Body of pancreas (tissue), 4 donors: ENCODE results near the gene AQP5. TPM values are rescaled to one million over a fixed set of nuclear protein-coding genes. Genes with fewer than 3 reads are reported as not detected.

ENCODE experiments used
- ATAC-seq: fragments of 150-250 bp; one replicate; pipeline ENCODE4 v1.9.1; 2016
- DNase-seq, 4 donors: peaks; one replicate each; pipeline ENCODE4 v3.0.0-alpha.2; 2019
- H3K27ac ChIP-seq, 4 donors: fragments of 200-600 bp; sonication (generic); 1 replicate in 3 of 4; 2 replicates in 1 of 4; pipeline versions ENCODE4 v1.5.1 to v1.6.1; 2016 to 2019; ENCODE audit warnings: mild to moderate bottlenecking in 1 of 4, mixed read lengths in 1 of 4, moderate library complexity in 1 of 4
- H3K27me3 ChIP-seq, 2 donors: fragments of 200-600 bp; sonication (generic); one replicate each; pipeline ENCODE4 v1.6.0; 2016; ENCODE audit warnings: mild to moderate bottlenecking in 1 of 2
- H3K36me3 ChIP-seq, 2 donors: fragments of 200-600 bp; sonication (generic); replicated peaks in 1 of 2; 2 replicates each; pipeline ENCODE4 v1.5.1; 2016; ENCODE audit warnings: low read depth in 2 of 2; ENCODE audit not compliant: insufficient read depth in 1 of 2
- H3K4me1 ChIP-seq: fragments of 200-600 bp; sonication (generic); one replicate; pipeline ENCODE4 v1.6.0; 2016
- H3K4me3 ChIP-seq, 2 donors: fragments of 200-600 bp; sonication (generic); 1 replicate in 1 of 2; 2 replicates in 1 of 2; pipeline ENCODE4 v1.5.1; 2016 to 2019
- H3K9me3 ChIP-seq, 3 donors: fragments of 200-600 bp; sonication (generic); 1 replicate in 2 of 3; 2 replicates in 1 of 3; pipeline ENCODE4 v1.5.1; 2016
- POLR2A ChIP-seq, 3 donors: fragments of 450-650 bp; IDR thresholded peaks; one replicate each; pipeline ENCODE4 v1.6.1; 2016; ENCODE audit warnings: antibody characterized with exemption in 3 of 3, mild to moderate bottlenecking in 2 of 3
- WGBS, 2 donors: methylation state at CpG; one replicate each; pipeline ENCODE4 v1.1.5; 2017; 5-methylcytosine and 5-hydroxymethylcytosine counted together
- intact Hi-C: fragments of 100-400 bp; cut with DNase I; formaldehyde crosslinking; loops from one replicate; pipeline ENCODE4 v1.15.1; 2023
- total RNA-seq, 2 donors: library from RNA; depleted of rRNA; stranded (reverse); fragments of >200 nt; gene quantifications; one replicate each; pipeline ENCODE4 v1.1.0, GENCODE V29; 2016
- TF ChIP-seq, protein P1 (sequence below), 7 experiments: fragments of 450-650 bp in 4 of 7; fragments of 200-600 bp in 3 of 7; sonication (generic) in 3 of 7; IDR thresholded peaks; one replicate each; pipeline ENCODE4 v1.5.1; 2016 to 2019; ENCODE audit warnings: antibody characterized with exemption in 7 of 7

The AQP5 gene
- total RNA-seq, 2 donors from 2014 or later = 1.3 to 2.1 TPM

DNA sequence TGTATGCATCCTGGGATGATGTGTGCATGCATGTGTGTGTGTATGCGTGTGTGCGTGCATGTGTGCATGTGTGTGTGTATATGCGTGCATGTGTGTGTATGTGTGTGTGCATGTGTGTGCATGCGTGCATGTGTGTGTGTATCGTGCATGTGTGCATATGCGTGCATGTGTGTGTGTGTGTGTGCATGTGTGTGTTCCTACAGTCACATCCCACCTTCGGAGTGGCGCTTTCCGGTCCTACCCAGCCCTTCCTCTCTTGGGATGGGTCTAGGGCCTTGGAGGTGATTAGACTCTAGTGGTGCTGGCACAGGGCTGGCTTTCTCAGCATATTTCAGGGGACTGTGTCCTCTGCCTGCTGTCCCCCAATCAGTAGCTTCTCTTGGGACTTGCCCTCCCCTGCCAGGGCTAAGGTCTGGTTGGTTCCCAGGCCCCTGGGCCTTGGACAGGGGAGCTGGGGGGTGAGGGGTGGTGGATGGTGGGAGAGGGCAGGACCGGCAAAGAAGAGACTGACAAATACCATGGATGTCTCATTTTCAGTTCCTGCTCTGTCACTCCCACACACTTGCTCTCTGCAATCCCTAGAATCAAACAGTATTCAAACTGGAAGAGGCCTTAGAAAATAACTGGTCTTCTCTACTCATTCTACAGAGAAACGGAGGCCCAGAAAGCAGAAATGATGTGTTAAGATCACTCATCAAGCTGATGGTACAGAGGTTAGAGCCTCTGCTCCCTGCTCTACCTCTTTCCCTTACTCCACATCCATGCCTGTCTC is 36.1 kb upstream of the AQP5 start:
- Histone ChIP-seq H3K27me3 (no peaks in the 10 kb centered on the region), H3K27ac (no peak overlapping the region), H3K36me3 (no peaks in the 10 kb centered on the region), H3K4me3 (no peak overlapping the region), H3K4me1 (peaks cover 10% of the 10 kb centered on the region), H3K9me3 (no peaks in the 10 kb centered on the region)
- intact Hi-C loops = no loop called here
- ATAC-seq = no peak
- 79 to 90% methylated on average over 10 to 11 of the region's 11 CpGs for WGBS, 2 donors
- TF ChIP-seq, protein P1, sequence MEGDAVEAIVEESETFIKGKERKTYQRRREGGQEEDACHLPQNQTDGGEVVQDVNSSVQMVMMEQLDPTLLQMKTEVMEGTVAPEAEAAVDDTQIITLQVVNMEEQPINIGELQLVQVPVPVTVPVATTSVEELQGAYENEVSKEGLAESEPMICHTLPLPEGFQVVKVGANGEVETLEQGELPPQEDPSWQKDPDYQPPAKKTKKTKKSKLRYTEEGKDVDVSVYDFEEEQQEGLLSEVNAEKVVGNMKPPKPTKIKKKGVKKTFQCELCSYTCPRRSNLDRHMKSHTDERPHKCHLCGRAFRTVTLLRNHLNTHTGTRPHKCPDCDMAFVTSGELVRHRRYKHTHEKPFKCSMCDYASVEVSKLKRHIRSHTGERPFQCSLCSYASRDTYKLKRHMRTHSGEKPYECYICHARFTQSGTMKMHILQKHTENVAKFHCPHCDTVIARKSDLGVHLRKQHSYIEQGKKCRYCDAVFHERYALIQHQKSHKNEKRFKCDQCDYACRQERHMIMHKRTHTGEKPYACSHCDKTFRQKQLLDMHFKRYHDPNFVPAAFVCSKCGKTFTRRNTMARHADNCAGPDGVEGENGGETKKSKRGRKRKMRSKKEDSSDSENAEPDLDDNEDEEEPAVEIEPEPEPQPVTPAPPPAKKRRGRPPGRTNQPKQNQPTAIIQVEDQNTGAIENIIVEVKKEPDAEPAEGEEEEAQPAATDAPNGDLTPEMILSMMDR (IDR thresholded peaks at IDR 0.05) = no peak
- no peak for TF ChIP-seq POLR2A (IDR thresholded peaks at IDR 0.05)
- no peak for DNase-seq

GRCh38 chr12:49928471-49928870 is 33.2 kb upstream of the AQP5 start:
- intact Hi-C loops = no loop called here
- H3K9me3 ChIP-seq = no peaks in the 10 kb centered on the region
- no peak overlapping the region for H3K4me3 ChIP-seq
- no peak for TF ChIP-seq POLR2A (IDR thresholded peaks at IDR 0.05)
- TF ChIP-seq, protein P1 (IDR thresholded peaks at IDR 0.05) = no peak
- no peak for ATAC-seq
- H3K4me1 ChIP-seq = no peaks in the 10 kb centered on the region
- H3K36me3 ChIP-seq = no peaks in the 10 kb centered on the region
- WGBS, 2 donors = 88 to 92% methylated on average over 6 of the region's 6 CpGs
- H3K27me3 ChIP-seq = no peaks in the 10 kb centered on the region
- no peak overlapping the region for H3K27ac ChIP-seq
- no peak for DNase-seq

DNA sequence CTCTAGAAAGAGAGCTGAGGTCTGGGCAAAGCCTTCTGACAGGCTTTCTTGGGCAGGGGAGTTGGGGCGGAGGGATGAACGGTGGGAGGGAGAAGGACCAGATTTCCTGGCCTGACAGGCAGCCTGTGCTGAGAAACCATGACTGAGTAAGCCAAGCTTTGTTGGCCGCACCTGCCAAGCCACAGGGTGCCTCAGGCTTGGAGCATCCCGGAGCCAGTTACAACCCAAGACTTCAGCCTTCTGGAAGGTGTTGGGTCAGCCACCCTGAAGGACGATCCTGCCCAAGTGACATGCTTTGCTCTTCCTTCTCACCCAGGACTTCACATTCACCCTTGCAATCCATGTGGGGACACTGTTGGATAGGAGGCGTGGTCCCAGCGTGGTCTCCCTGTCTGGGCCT is 32.1 kb upstream of the AQP5 start:
- whole genome bisulfite sequencing, 2 donors = 78 to 79% methylated on average over 6 to 7 of the region's 7 CpGs

GRCh38 chr12:49930515-49931288 is 31.0 kb upstream of the AQP5 start:
- 49 to 70% methylated on average over 3 of the region's 3 CpGs for WGBS, 2 donors
- Histone ChIP-seq H3K36me3 (no peaks in the 10 kb centered on the region), H3K4me3 (no peak overlapping the region), H3K27me3 (no peaks in the 10 kb centered on the region), H3K27ac (no peak overlapping the region), H3K9me3 (no peaks in the 10 kb centered on the region), H3K4me1 (no peaks in the 10 kb centered on the region)
- intact Hi-C loops = no loop called here
- TF ChIP-seq, protein P1 (IDR thresholded peaks at IDR 0.05) = peak in 1 of 7 experiments; percentile 14
- TF ChIP-seq POLR2A (IDR thresholded peaks at IDR 0.05) = no peak
- no peak for ATAC-seq
- DNase-seq = no peak

More for the DNA sequence above, 32.1 kb upstream of the AQP5 start:
- intact Hi-C loops = no loop called here
- Histone ChIP-seq H3K9me3 (no peaks in the 10 kb centered on the region), H3K27me3 (no peaks in the 10 kb centered on the region), H3K4me1 (no peaks in the 10 kb centered on the region), H3K27ac (no peak overlapping the region), H3K36me3 (no peaks in the 10 kb centered on the region), H3K4me3 (no peak overlapping the region)
- DNase-seq (no peak), ATAC-seq (no peak)
- TF ChIP-seq, protein P1 (IDR thresholded peaks at IDR 0.05) = no peak
- no peak for TF ChIP-seq POLR2A (IDR thresholded peaks at IDR 0.05)
